Skeletal muscle satellite cell (primary cell): ENCODE data around the gene ASMTL.

Experiments
- H3K27me3 ChIP-seq: 2 replicates; pipeline ENCODE4 v1.7.0; 2013; ENCODE audit warnings: low read length; ENCODE audit not compliant: control insufficient read depth, insufficient read depth
- H3K36me3 ChIP-seq: 2 replicates; pipeline ENCODE4 v1.7.0; 2013; ENCODE audit warnings: mild to moderate bottlenecking, control low read depth, low read length; ENCODE audit not compliant: insufficient read depth
- H3K4me1 ChIP-seq: 2 replicates; pipeline ENCODE4 v1.7.0; 2013; ENCODE audit warnings: low read length; ENCODE audit not compliant: control insufficient read depth, insufficient read depth
- H3K4me2 ChIP-seq: 2 replicates; pipeline ENCODE4 v1.7.0; 2013; ENCODE audit warnings: mild to moderate bottlenecking, low read length
- H3K4me3 ChIP-seq: 2 replicates; pipeline ENCODE4 v1.7.0; 2013; ENCODE audit warnings: low read length
- H3K9ac ChIP-seq: 2 replicates; pipeline ENCODE4 v1.7.0; 2013; ENCODE audit warnings: mild to moderate bottlenecking, low read depth, low read length, moderate library complexity
- H3K9me3 ChIP-seq: replicated peaks from 2 replicates; pipeline ENCODE4 v1.7.0; 2013; ENCODE audit warnings: mild to moderate bottlenecking, control low read depth, low read length

The ASMTL gene

DNA sequence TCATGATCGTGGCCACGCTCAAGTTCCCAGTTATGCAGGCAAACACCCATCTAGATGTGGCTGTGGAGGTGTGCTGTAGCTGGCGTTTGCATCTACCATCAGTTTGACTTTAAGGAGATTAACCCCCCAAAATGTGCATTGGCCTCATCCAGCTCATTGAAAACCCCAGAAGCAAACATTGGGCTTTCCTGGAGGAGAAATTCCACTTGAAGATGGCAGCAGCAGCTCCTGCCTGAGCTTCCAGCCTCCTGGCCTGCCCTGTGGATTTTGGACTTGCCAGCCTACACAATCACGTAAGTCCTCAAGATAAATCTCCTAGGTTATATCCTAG, 30.6 kb downstream of the ASMTL start:
- Histone ChIP-seq H3K9me3 (peaks cover 12% of the 10 kb centered on the region), H3K9ac (no peak overlapping the region), H3K27me3 (no peaks in the 10 kb centered on the region), H3K36me3 (peaks cover 40% of the 10 kb centered on the region), H3K4me3 (no peak overlapping the region), H3K4me2 (no peak overlapping the region), H3K4me1 (no peaks in the 10 kb centered on the region)

DNA sequence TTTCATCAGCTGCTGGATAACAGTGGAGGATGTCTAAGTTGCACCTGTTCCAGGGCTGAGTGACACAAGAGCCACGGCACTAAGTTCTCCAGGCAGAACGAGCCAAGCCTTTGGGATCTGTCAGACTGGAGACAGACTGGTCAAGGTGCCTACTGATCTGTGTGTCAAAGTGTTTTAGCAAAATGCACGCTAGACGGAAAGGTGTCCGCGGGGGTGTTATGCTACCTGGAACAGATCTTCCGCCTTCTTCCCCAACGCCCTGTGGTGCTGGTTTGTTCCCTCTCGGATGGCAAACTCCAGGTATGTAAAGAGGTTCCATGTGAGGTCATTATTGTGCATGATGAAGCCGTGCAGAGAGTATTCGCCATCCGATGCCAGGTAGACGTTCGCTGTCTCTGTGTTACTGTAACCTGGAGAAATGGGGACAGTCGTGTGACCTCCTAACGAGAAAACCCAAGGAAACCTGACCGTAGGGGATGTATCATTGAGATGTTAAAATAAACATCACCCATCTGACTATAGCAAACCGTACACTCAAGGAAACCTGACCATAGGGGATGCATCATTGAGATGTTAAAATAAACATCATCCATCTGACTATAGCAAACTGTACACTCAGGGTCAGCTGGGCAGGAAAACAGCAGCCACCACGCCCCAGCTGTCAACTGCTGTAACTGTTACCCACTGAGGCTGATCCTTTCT, 31.1 kb downstream of the ASMTL start:
- peaks cover 44% of the 10 kb centered on the region for H3K36me3 ChIP-seq
- H3K9ac ChIP-seq = no peak overlapping the region

DNA sequence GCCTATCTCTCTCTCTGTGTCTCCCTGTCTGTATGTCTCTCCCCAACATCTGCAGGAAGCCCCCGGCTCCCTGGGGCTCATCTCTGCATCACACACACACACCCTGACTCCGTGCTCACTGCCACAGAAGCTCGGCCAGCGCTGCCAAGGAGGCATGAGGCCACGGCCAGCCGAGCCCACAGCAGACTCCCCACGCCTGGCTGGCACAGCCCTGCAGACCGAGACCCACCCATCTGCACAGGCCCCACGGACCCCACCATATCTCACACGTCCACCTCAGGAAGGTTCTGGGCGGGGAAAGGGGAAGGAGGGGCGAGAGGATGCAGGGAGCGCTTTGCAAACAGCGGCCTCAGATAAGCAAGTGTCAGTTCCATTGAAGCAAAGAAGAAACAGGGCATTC, 32.3 kb downstream of the ASMTL start:
- no peak overlapping the region for H3K4me2 ChIP-seq
- peaks cover 49% of the 10 kb centered on the region for H3K36me3 ChIP-seq
- H3K9ac ChIP-seq = no peak overlapping the region
- H3K4me1 ChIP-seq = no peaks in the 10 kb centered on the region
- peaks cover 12% of the 10 kb centered on the region for H3K9me3 ChIP-seq
- no peak overlapping the region for H3K4me3 ChIP-seq
- H3K27me3 ChIP-seq = no peaks in the 10 kb centered on the region

More for the DNA sequence above, 31.1 kb downstream of the ASMTL start:
- Histone ChIP-seq H3K4me1 (no peaks in the 10 kb centered on the region), H3K4me3 (no peak overlapping the region), H3K4me2 (no peak overlapping the region), H3K27me3 (no peaks in the 10 kb centered on the region), H3K9me3 (peaks cover 12% of the 10 kb centered on the region)

DNA sequence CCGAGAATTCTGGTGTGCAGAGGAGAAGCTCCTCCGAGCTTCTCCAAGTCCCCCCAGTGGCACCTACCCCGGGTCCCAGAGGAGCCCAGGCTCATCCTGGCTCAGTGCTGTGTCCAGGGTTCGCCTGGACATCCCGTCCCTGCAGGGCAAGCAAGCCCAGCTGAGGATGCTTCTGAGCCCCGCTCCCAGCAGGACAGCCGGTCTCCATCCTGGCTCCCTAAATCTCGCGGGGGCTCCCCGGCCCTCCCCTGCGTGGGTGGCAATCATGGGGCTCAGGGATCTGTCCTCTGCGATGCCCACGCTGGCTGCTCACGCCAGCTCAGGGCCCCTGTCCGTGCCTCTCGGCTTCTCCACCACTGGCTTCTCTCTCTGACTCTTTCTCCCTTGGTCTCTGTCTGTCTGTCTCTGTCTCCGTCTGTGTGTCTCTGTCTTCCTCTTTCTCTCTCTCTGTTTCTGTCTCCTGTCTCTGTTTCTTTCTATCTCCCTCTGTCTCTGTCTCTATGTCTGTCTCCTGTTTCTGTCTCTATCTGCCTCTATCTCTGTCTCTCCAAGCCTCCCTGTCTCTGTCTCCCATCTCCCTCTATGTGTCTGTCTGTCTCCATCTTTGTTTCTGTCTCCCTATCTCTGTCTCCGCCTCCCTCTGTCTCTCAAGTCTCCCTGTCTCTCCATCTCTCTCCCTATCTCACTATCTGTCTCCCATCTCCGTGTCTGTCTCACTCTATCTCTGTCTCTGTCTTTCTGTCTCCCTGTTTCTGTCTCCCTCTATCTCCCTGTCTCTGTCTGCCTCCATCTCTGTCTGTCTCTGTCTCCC, 33.0 kb downstream of the ASMTL start:
- H3K9me3 ChIP-seq = peaks cover 12% of the 10 kb centered on the region
- no peak overlapping the region for H3K4me3 ChIP-seq
- H3K36me3 ChIP-seq = peaks cover 44% of the 10 kb centered on the region
- H3K4me2 ChIP-seq = no peak overlapping the region
- H3K4me1 ChIP-seq = no peaks in the 10 kb centered on the region
- no peak overlapping the region for H3K9ac ChIP-seq
- H3K27me3 ChIP-seq = no peaks in the 10 kb centered on the region

DNA sequence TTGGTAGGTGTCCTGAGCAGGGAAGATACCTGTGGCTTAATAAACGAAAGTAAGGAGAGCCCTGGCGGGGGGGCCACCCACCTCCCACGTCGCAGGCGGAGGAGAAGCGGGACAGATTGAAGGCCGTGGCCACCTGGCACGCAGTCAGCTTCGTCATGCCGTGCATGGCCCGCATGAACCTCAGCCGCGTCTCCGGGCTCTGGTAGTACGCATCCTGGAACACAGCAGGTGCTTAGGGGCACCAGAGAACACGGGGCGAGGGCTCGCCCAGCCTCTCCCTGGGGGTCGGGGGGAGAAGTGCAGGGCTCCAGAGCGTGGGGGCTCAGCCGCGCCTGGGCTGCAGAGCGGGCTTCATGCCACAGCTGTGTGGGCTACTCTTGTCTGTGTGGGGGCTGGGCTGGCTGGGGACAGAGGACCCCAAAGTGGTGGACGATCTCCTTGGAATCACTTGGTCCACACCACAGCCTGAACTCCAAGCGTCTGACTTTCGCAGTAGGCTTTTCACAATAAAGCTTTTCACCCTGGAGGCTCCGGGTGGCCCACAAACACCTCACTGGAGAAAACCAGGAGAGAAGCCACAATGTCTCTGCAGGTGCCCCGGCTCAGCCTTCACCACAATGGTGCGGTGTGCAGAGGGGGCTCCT, 33.7 kb downstream of the ASMTL start:
- Histone ChIP-seq H3K9ac (no peak overlapping the region), H3K27me3 (no peaks in the 10 kb centered on the region), H3K36me3 (peaks cover 46% of the 10 kb centered on the region), H3K4me3 (no peak overlapping the region), H3K4me1 (no peaks in the 10 kb centered on the region), H3K4me2 (no peak overlapping the region), H3K9me3 (peaks cover 12% of the 10 kb centered on the region)

DNA sequence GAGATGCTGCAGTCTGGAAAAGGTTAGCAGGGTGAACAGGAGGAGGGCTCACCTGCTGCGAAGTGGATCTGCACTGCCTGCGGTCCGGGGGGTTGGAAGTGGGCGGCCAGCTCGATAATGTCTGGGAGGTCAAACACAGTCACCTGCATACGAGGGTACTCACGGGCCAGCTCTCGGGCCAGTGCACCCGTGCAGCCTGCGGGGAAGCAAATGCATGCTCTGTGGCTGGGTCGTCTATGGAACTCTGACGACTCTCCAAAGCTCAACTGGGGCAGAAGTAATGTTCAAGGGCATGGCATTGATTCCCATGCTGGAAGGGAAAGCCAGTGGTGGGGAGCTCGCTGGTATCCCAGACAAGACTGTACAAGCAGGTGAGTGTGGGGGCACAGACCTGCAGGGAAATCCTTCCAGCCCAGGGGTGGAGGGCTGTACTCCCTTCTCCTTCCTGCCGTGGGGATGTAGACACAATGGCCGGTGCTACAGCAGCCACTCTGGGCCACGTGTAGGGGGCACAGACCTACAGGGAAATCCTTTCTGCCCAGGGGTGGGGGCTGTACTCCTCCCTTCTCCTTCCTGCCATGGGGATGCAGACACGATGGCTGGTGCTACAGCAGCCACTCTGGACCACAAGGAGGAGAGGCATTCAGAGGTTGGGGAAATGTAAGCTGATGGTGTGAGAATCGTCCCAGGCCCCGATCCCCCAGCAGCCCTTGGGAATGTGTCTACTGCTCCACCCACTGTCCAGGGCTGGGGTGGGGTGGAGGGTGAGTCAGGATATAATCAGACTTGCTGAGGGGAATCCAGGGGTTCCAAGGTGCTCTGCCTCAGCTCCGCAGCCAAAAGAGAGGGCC, 34.6 kb downstream of the ASMTL start:
- H3K36me3 ChIP-seq = peaks cover 52% of the 10 kb centered on the region
- no peak overlapping the region for H3K4me3 ChIP-seq
- H3K4me1 ChIP-seq = no peaks in the 10 kb centered on the region
- no peak overlapping the region for H3K4me2 ChIP-seq
- no peak overlapping the region for H3K9ac ChIP-seq
- H3K9me3 ChIP-seq = peaks cover 12% of the 10 kb centered on the region
- no peaks in the 10 kb centered on the region for H3K27me3 ChIP-seq

DNA sequence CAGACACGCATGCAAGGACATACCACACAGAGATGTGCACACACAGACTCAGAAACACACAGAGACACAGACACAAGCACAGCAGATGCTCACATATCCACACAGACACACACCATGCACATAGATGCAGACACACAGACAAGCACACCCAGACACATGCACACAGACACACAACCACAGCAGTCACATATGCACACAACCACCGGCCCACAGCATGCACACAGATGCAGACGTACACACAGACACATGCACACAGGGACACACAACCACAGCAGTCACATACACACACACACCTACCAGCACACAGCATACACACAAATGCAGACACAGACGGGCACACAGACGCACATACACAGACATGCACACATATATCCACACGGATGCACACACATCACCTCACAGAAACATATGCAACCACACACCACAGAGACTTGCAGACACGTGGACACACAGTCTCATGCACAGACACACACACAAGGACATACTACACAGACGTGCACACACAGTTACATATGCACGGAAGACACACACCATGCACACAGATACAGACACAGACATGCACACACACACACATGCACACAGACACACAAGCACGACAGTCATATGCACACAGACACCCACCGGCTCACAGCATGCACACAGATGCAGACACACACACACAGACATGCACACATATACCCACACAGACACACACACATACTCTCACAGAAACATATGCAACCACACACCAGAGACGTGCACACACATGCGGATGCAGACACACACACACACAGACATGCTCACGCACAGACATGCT, 35.5 kb downstream of the ASMTL start:
- H3K9me3 ChIP-seq = peaks cover 8% of the 10 kb centered on the region
- no peak overlapping the region for H3K4me3 ChIP-seq
- H3K4me1 ChIP-seq = no peaks in the 10 kb centered on the region
- no peaks in the 10 kb centered on the region for H3K27me3 ChIP-seq
- peaks cover 53% of the 10 kb centered on the region for H3K36me3 ChIP-seq
- H3K4me2 ChIP-seq = no peak overlapping the region
- H3K9ac ChIP-seq = no peak overlapping the region

DNA sequence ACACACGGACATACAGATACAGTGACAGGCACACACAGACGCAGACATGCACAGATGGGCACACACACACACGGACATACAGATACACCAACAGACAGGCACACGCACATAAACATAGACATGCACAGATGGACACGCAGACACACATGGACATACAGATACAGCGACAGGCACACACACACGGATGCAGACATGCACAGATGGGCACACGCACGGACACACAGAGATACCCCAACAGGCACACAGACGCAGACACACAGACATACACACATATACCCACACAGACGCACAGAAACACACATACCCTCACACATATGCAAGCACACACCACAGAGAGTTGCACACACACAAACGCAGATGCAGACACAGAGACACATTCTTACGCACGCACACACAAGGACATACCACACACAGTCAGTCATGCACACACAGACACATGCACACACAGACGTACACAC, 36.4 kb downstream of the ASMTL start:
- Histone ChIP-seq H3K4me3 (no peak overlapping the region), H3K9me3 (peaks cover 1% of the 10 kb centered on the region), H3K4me2 (no peak overlapping the region), H3K4me1 (no peaks in the 10 kb centered on the region), H3K9ac (no peak overlapping the region), H3K36me3 (peaks cover 50% of the 10 kb centered on the region), H3K27me3 (no peaks in the 10 kb centered on the region)

DNA sequence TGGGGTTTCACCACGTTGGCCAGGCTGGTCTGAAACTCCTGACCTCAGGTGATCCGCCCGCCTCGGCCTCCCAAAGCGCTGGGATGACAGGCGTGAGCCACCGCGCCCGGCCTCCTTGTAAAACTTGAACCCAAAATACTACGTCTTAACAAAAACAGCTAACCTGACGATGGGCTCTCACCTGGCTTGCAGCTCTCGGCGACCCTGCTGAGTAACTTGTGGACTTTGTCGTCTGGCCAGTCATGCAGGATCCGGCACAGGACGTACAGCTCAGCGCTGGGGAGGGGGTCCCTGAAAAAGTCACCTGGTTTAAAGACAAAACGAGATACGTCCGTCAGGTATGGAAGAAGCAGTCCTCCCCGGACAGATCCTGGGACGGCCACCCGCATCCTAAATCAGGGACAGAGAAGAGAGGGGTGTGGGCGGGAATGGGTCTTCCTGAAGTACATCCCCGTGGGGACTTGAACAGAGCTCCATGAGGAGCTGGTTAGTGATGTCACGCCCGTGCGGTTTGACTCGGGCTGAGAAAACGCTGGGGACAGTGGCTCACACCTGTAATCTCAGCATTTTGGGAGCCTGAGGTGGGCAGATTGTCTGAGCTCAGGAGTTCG, 40.1 kb downstream of the ASMTL start:
- Histone ChIP-seq H3K4me2 (no peak overlapping the region), H3K9ac (no peak overlapping the region), H3K36me3 (peaks cover 39% of the 10 kb centered on the region), H3K4me3 (no peak overlapping the region), H3K4me1 (no peaks in the 10 kb centered on the region), H3K27me3 (no peaks in the 10 kb centered on the region), H3K9me3 (no peaks in the 10 kb centered on the region)

DNA sequence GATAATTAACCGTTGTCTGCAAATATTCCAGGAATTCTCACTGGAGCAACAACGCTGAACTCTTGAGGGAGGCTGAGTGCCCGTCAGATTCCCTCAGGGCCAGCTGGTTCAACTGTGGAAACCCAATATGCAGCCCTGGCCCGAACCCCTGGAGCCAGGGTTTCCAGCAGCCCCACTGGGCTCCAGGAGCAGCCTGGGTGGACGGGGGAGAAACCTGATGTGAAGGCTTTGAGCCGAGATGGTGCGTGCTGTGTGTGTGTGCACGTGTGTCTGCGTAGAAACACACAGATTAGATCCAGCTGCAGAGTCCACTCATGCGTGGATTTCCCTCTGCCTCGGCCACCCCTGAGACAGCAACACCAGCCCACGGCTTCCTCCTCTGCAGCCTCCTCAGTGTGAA, 41.4 kb downstream of the ASMTL start:
- Histone ChIP-seq H3K27me3 (no peaks in the 10 kb centered on the region), H3K9me3 (no peaks in the 10 kb centered on the region), H3K36me3 (peaks cover 38% of the 10 kb centered on the region), H3K4me3 (no peak overlapping the region), H3K4me2 (no peak overlapping the region), H3K4me1 (no peaks in the 10 kb centered on the region), H3K9ac (no peak overlapping the region)
